GM12864 (cell line): ENCODE results near the gene DTD1.

Experiments used
- DNase-seq: peaks from one replicate; pipeline ENCODE4 v3.0.0-alpha.2; 2011; ENCODE audit warnings: low read depth
- H3K4me3 ChIP-seq: 2 replicates; pipeline ENCODE4 v1.5.1; 2011; ENCODE audit warnings: mild to moderate bottlenecking, low read depth, low read length, control low read depth
- CTCF ChIP-seq: IDR thresholded peaks from 2 replicates; pipeline ENCODE4 v1.5.1; 2011; ENCODE audit warnings: low read depth, mild to moderate bottlenecking, moderate library complexity, low read length, control low read depth, inconsistent platforms; ENCODE audit errors: missing control alignments

Gene DTD1

GRCh38 chr20:18712882-18713281 lies 125.0 kb downstream of the DTD1 start:
- no peak overlapping the region for H3K4me3 ChIP-seq
- TF ChIP-seq CTCF: no peak
- no peak for DNase-seq

DNA sequence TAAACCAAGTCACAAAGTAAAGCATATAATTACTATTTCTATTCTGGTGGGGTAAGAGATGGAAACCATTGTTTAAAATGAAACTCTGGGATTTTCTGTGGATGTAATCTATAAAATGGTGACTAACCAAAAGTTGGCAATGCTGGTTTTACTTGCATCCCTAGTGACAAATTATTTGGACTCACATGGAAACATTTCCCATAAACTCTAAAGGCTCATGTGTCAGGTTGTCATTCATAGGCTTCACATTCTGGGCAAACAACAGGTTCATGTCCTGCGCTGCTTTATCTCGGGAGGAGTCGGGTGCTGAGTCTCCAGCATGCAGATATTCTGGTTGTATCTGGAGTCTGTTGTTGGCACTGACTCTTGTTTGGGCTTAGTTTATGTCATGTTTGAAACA lies 127.7 kb downstream of the DTD1 start:
- DNase-seq: no peak
- no peak overlapping the region for H3K4me3 ChIP-seq
- no peak for TF ChIP-seq CTCF

GRCh38 chr20:18717062-18717461 lies 129.2 kb downstream of the DTD1 start:
- no peak for TF ChIP-seq CTCF
- H3K4me3 ChIP-seq: no peak overlapping the region
- no peak for DNase-seq

DNA sequence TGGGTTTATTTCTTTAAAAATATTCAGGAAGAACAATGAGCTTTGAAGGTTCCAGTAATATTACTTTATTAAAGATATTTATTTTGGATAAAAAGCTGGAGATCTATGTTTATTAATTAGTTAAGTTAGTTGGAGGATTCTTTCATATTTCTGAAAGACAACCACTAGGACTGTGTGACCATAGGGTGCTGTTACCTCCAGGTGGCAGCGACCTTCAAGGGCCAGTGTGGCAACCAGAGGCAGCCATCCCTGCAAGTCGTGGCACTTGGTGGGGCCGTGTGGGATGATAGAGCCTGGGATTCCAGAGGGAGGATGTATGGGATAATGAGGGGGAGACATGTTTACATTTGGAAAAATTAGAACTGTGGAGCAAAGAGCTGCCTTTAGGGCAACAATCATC lies 130.3 kb downstream of the DTD1 start:
- H3K4me3 ChIP-seq: no peak overlapping the region
- peak; percentile 20 for TF ChIP-seq CTCF
- DNase-seq: no peak

DNA sequence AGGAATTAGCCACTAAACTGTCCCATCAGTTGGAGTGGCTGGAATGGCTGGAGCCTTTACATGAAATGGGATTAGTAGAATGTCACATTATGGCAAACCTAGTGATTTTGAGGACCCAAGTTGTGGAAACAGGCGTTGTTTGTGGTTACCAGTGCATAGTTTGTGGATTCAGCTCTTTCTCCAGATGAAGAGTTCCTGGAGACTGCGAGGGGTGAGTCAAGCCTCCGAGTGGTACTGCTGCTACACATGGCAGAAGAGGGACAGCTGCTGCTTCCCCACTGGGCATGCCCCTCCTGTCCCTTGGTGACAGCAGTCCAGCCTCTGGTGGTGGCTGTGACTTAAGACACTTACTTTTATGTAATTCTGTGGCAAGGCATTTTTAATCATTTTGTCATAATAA lies 131.6 kb downstream of the DTD1 start:
- H3K4me3 ChIP-seq: no peak overlapping the region
- TF ChIP-seq CTCF: no peak
- DNase-seq: no peak

GRCh38 chr20:18721551-18722115 lies 133.8 kb downstream of the DTD1 start:
- no peak overlapping the region for H3K4me3 ChIP-seq
- no peak for DNase-seq
- TF ChIP-seq CTCF: no peak

GRCh38 chr20:18722371-18722770 lies 134.5 kb downstream of the DTD1 start:
- TF ChIP-seq CTCF: no peak
- H3K4me3 ChIP-seq: no peak overlapping the region
- no peak for DNase-seq
